ENCODE results near the gene TPM4.

Gene TPM4

GRCh38 chr19:16115301-16116039, 39.2 kb downstream of the TPM4 start:
- H3K27ac ChIP-seq (ENCODE audit: low read depth, low read length, poor library complexity, severe bottlenecking) = peak overlapping the region; percentile 97

DNA sequence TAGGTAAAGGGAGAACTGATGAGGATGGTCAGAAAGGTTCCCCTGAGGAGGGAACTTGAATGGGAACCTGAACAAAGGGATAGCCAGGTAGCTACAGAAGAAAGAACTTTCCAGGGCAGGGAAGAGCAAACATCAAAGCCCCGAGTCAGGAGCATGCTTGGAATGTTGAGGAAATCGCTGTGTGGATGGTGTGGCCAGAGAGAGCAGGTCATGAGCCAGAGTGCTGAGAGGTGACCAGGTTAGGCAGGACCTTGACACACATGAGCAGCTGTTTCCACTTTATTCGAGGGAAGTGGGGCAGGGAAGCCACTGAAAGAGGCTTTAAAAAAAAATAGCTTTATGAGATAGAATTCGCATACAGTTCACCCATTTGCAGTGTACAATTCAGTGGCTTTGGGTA, 39.8 kb downstream of the TPM4 start:
- H3K4me3 ChIP-seq (ENCODE audit: low read depth, low read length, poor library complexity, severe bottlenecking) = no peak overlapping the region
- TF ChIP-seq EZH2 (IDR thresholded peaks at IDR 0.05; ENCODE audit: borderline replicate concordance, low read length) (no peak), CTCF (IDR thresholded peaks at IDR 0.05; ENCODE audit: low read length) (no peak)

More at GRCh38 chr19:16115301-16116039, 39.2 kb downstream of the TPM4 start:
- peaks cover 23% of the 10 kb centered on the region for H3K79me2 ChIP-seq (ENCODE audit: insufficient read depth, low read length)
- no peak for TF ChIP-seq EZH2 (IDR thresholded peaks at IDR 0.05; ENCODE audit: borderline replicate concordance, low read length)
- no peak for TF ChIP-seq CTCF (IDR thresholded peaks at IDR 0.05; ENCODE audit: low read length)
- no peaks in the 10 kb centered on the region for H3K9me2 ChIP-seq (ENCODE audit: low read depth, low read length)
- H3K27me3 ChIP-seq (ENCODE audit: insufficient read depth, low read length) = no peaks in the 10 kb centered on the region
- no peaks in the 10 kb centered on the region for H4K20me1 ChIP-seq (ENCODE audit: insufficient read depth, low read length)
- no peak overlapping the region for H2AFZ ChIP-seq (ENCODE audit: low read length)
- 0 out of 2 replicates have a peak, but pooled peaks cover 3% of the 10 kb centered on the region for H3F3A ChIP-seq (ENCODE audit: insufficient read depth, low read length)
- peaks cover 77% of the 10 kb centered on the region for H3K4me1 ChIP-seq (ENCODE audit: insufficient read depth, low read length, severe bottlenecking)
- no peak overlapping the region; the same call in 1 of the 2 replicates for H3K9ac ChIP-seq (ENCODE audit: low read length)
- no peaks in the 10 kb centered on the region for H3K9me3 ChIP-seq (ENCODE audit: low read length)
- peak overlapping the region; percentile 25; the same call in 1 of the 2 replicates for H3K4me2 ChIP-seq (ENCODE audit: low read length)
- H3K36me3 ChIP-seq (ENCODE audit: insufficient read depth, low read length) = peaks cover 34% of the 10 kb centered on the region
- H3K4me3 ChIP-seq (ENCODE audit: low read depth, low read length, poor library complexity, severe bottlenecking) = no peak overlapping the region

GRCh38 chr19:16117594-16118033, 41.3 kb downstream of the TPM4 start:
- Histone ChIP-seq H3F3A (ENCODE audit: insufficient read depth, low read length) (0 out of 2 replicates have a peak, but pooled peaks cover 3% of the 10 kb centered on the region), H3K9me2 (ENCODE audit: low read depth, low read length) (no peaks in the 10 kb centered on the region), H3K9ac (ENCODE audit: low read length) (peak overlapping the region; percentile 47), H3K4me3 (ENCODE audit: low read depth, low read length, poor library complexity, severe bottlenecking) (peak overlapping the region; percentile 20), H4K20me1 (ENCODE audit: insufficient read depth, low read length) (no peaks in the 10 kb centered on the region), H3K36me3 (ENCODE audit: insufficient read depth, low read length) (peaks cover 51% of the 10 kb centered on the region), H3K27me3 (ENCODE audit: insufficient read depth, low read length) (no peaks in the 10 kb centered on the region), H2AFZ (ENCODE audit: low read length) (no peak overlapping the region), H3K9me3 (ENCODE audit: low read length) (no peaks in the 10 kb centered on the region), H3K79me2 (ENCODE audit: insufficient read depth, low read length) (peaks cover 15% of the 10 kb centered on the region), H3K4me1 (ENCODE audit: insufficient read depth, low read length, severe bottlenecking) (peaks cover 67% of the 10 kb centered on the region), H3K4me2 (ENCODE audit: low read length) (peak overlapping the region; percentile 57), H3K27ac (ENCODE audit: low read depth, low read length, poor library complexity, severe bottlenecking) (peak overlapping the region; percentile 97)
- TF ChIP-seq EZH2 (IDR thresholded peaks at IDR 0.05; ENCODE audit: borderline replicate concordance, low read length) = no peak
- peak; percentile 58; the same call in 1 of the 2 replicates for TF ChIP-seq CTCF (IDR thresholded peaks at IDR 0.05; ENCODE audit: low read length)

More for the DNA sequence above, 39.8 kb downstream of the TPM4 start:
- Histone ChIP-seq H3K27ac (ENCODE audit: low read depth, low read length, poor library complexity, severe bottlenecking) (peak overlapping the region; percentile 97), H3K4me1 (ENCODE audit: insufficient read depth, low read length, severe bottlenecking) (peaks cover 72% of the 10 kb centered on the region), H3K4me2 (ENCODE audit: low read length) (peak overlapping the region; percentile 25; the same call in 1 of the 2 replicates), H3F3A (ENCODE audit: insufficient read depth, low read length) (0 out of 2 replicates have a peak, but pooled peaks cover 3% of the 10 kb centered on the region), H2AFZ (ENCODE audit: low read length) (no peak overlapping the region), H3K27me3 (ENCODE audit: insufficient read depth, low read length) (no peaks in the 10 kb centered on the region), H3K9ac (ENCODE audit: low read length) (no peak overlapping the region; the same call in 1 of the 2 replicates), H4K20me1 (ENCODE audit: insufficient read depth, low read length) (no peaks in the 10 kb centered on the region), H3K9me3 (ENCODE audit: low read length) (no peaks in the 10 kb centered on the region), H3K9me2 (ENCODE audit: low read depth, low read length) (no peaks in the 10 kb centered on the region), H3K36me3 (ENCODE audit: insufficient read depth, low read length) (peaks cover 35% of the 10 kb centered on the region), H3K79me2 (ENCODE audit: insufficient read depth, low read length) (peaks cover 23% of the 10 kb centered on the region)

All from OCI-LY1 (cell line).